Cortex of kidney (tissue), 1 donor: ENCODE data around the gene CAND1.

Experiments used
- DNase-seq: peaks from one replicate; lab custom pipeline; 2025; lab: John Stamatoyannopoulos, UW

CAND1 gene

GRCh38 chr12:67344979-67345710 is 76.0 kb downstream of the CAND1 start:
- no peak for DNase-seq

- no peak for DNase-seq
Measured at GRCh38 chr12:67348683-67349082, 79.5 kb downstream of the CAND1 start.

- DNase-seq: no peak
Measured at GRCh38 chr12:67352682-67353081, 83.5 kb downstream of the CAND1 start.

GRCh38 chr12:67354322-67354721 is 85.2 kb downstream of the CAND1 start:
- DNase-seq: no peak

GRCh38 chr12:67354966-67355365 is 85.8 kb downstream of the CAND1 start:
- no peak for DNase-seq

GRCh38 chr12:67355428-67356379 is 86.5 kb downstream of the CAND1 start:
- no peak for DNase-seq

- no peak for DNase-seq
Measured at GRCh38 chr12:67356380-67356774, 87.2 kb downstream of the CAND1 start.

- DNase-seq: no peak
Measured at GRCh38 chr12:67357376-67358125, 88.4 kb downstream of the CAND1 start.

- DNase-seq: no peak
Measured at GRCh38 chr12:67358781-67359338, 89.7 kb downstream of the CAND1 start.

GRCh38 chr12:67362526-67362925 is 93.4 kb downstream of the CAND1 start:
- no peak for DNase-seq

GRCh38 chr12:67364228-67364627 is 95.1 kb downstream of the CAND1 start:
- no peak for DNase-seq

- DNase-seq: no peak
Measured at GRCh38 chr12:67365131-67365530, 96.0 kb downstream of the CAND1 start.

GRCh38 chr12:67367843-67368242 is 98.7 kb downstream of the CAND1 start:
- DNase-seq: no peak
